ENCODE results near the gene AATK.
"Not testable (repeated sequence)": the region's sequence is repeated elsewhere in the genome, so short reads cannot be mapped to it uniquely, and the experiment has no call there.

AATK gene

GRCh38 chr17:81084680-81085419 is 81.2 kb downstream of the AATK start:
- H3K36me3 ChIP-seq (ENCODE audit: insufficient read depth, low read length): no peaks in the 10 kb centered on the region
- H3K9me3 ChIP-seq (ENCODE audit: control insufficient read depth, insufficient read depth, low read length): no peaks in the 10 kb centered on the region
- no peak overlapping the region for H3K9ac ChIP-seq (ENCODE audit: low read depth, low read length)
- H3K4me1 ChIP-seq (ENCODE audit: insufficient read depth, low read length): peaks cover 3% of the 10 kb centered on the region; the same call in 1 of the 2 replicates

- Histone ChIP-seq H3K9me3 (ENCODE audit: control insufficient read depth, insufficient read depth, low read length) (no peaks in the 10 kb centered on the region), H3K4me1 (ENCODE audit: insufficient read depth, low read length) (no peaks in the 10 kb centered on the region), H3K9ac (ENCODE audit: low read depth, low read length) (no peak overlapping the region), H3K36me3 (ENCODE audit: insufficient read depth, low read length) (no peaks in the 10 kb centered on the region)
Measured at GRCh38 chr17:81083125-81083765, 82.8 kb downstream of the AATK start.

- Histone ChIP-seq H3K36me3 (ENCODE audit: insufficient read depth, low read length) (no peaks in the 10 kb centered on the region), H3K9ac (ENCODE audit: low read depth, low read length) (no peak overlapping the region), H3K4me1 (ENCODE audit: insufficient read depth, low read length) (no peaks in the 10 kb centered on the region), H3K9me3 (ENCODE audit: control insufficient read depth, insufficient read depth, low read length) (no peaks in the 10 kb centered on the region)
Measured at GRCh38 chr17:81082177-81083073, 83.6 kb downstream of the AATK start.

DNA sequence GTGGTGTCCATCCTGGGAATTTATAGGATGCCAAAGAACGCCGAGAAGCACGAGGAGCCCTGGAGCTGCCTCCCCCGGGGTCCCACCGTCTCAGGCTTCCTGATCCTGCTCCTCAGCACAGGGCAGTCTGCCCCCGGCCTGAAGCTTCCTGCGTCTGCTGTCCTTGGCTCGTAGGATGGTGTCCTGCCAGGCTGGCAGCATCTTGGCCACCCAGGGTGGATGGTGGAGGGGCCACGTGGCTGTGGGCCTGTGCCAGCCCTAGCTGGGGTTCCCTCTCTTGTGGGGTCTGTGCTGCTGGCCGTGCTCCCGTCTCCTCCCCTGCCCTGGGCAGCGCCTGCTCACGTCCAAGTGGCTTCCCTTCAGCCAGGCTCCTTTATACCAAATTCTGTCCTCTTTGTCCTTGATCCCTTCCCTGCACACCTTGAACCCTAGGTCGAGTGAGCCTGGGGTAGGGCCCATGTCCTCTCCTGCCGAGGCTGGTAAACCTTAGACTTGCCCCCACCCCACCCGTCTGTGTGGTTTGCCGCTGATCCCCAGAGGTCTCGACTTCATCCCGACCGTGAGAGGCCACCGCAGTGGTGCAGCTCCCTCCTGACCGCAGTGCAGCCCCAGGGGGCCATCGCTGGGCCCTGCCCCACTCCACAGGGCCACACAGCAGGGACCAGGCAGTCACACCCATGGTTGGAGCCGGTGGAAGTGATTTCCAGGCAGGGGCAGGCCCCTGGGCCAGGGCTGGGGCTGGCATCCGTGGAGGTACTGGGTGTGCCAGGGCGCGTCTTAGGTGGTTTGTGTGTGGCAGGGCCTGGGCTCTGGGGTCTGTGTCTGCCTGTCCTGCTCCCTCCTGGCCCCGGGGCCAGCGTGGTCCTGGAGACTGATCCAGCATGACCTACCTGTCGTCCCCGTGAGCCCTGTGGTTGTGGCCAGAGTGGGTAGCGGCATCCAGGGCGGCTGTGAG is 84.5 kb downstream of the AATK start:
- no peaks in the 10 kb centered on the region for H3K9me3 ChIP-seq (ENCODE audit: control insufficient read depth, insufficient read depth, low read length)
- no peaks in the 10 kb centered on the region for H3K36me3 ChIP-seq (ENCODE audit: insufficient read depth, low read length)
- H3K4me1 ChIP-seq (ENCODE audit: insufficient read depth, low read length): no peaks in the 10 kb centered on the region
- H3K9ac ChIP-seq (ENCODE audit: low read depth, low read length): no peak overlapping the region

GRCh38 chr17:81080019-81080418 is 86.0 kb downstream of the AATK start:
- no peaks in the 10 kb centered on the region for H3K36me3 ChIP-seq (ENCODE audit: insufficient read depth, low read length)
- no peak overlapping the region for H3K9ac ChIP-seq (ENCODE audit: low read depth, low read length)
- H3K4me1 ChIP-seq (ENCODE audit: insufficient read depth, low read length): no peaks in the 10 kb centered on the region
- H3K9me3 ChIP-seq (ENCODE audit: control insufficient read depth, insufficient read depth, low read length): no peaks in the 10 kb centered on the region

GRCh38 chr17:81078026-81078913 is 87.8 kb downstream of the AATK start:
- H3K4me1 ChIP-seq (ENCODE audit: insufficient read depth, low read length); H3K9me3 ChIP-seq (ENCODE audit: control insufficient read depth, insufficient read depth, low read length); H3K9ac ChIP-seq (ENCODE audit: low read depth, low read length); H3K36me3 ChIP-seq (ENCODE audit: insufficient read depth, low read length): not testable (repeated sequence)

- 0 out of 2 replicates have a peak, but pooled peaks cover 3% of the 10 kb centered on the region for H3K4me1 ChIP-seq (ENCODE audit: insufficient read depth, low read length)
- no peaks in the 10 kb centered on the region for H3K9me3 ChIP-seq (ENCODE audit: control insufficient read depth, insufficient read depth, low read length)
Measured at GRCh38 chr17:81076141-81076679, 89.8 kb downstream of the AATK start.

GRCh38 chr17:81075307-81075706 is 90.7 kb downstream of the AATK start:
- Histone ChIP-seq H3K9ac (ENCODE audit: low read depth, low read length) (no peak overlapping the region), H3K9me3 (ENCODE audit: control insufficient read depth, insufficient read depth, low read length) (no peaks in the 10 kb centered on the region), H3K36me3 (ENCODE audit: insufficient read depth, low read length) (no peaks in the 10 kb centered on the region), H3K4me1 (ENCODE audit: insufficient read depth, low read length) (0 out of 2 replicates have a peak, but pooled peaks cover 3% of the 10 kb centered on the region)

More at GRCh38 chr17:81076141-81076679, 89.8 kb downstream of the AATK start:
- no peak overlapping the region for H3K9ac ChIP-seq (ENCODE audit: low read depth, low read length)
- H3K36me3 ChIP-seq (ENCODE audit: insufficient read depth, low read length): no peaks in the 10 kb centered on the region

DNA sequence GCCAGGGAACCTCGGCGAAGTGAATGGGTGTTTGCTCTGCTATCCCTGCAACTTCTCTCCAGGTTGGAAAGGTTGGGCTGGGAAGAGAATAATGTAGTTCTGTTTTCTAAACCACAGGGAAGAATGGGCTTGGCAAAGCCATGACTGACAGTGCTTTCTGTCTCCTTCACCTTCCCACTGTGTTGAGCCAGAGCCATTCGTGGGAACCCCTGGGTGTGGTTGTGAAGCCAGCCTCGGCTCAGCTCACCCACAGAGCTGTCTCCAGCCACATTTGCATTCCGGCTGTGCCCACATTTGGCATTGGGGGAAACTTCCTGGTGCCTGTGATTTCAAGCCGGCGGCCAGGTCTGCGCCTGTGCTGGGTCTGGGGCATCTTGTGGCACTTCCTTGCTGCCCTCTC is 91.1 kb downstream of the AATK start:
- Histone ChIP-seq H3K4me1 (ENCODE audit: insufficient read depth, low read length) (0 out of 2 replicates have a peak, but pooled peaks cover 3% of the 10 kb centered on the region), H3K36me3 (ENCODE audit: insufficient read depth, low read length) (no peaks in the 10 kb centered on the region)

DNA sequence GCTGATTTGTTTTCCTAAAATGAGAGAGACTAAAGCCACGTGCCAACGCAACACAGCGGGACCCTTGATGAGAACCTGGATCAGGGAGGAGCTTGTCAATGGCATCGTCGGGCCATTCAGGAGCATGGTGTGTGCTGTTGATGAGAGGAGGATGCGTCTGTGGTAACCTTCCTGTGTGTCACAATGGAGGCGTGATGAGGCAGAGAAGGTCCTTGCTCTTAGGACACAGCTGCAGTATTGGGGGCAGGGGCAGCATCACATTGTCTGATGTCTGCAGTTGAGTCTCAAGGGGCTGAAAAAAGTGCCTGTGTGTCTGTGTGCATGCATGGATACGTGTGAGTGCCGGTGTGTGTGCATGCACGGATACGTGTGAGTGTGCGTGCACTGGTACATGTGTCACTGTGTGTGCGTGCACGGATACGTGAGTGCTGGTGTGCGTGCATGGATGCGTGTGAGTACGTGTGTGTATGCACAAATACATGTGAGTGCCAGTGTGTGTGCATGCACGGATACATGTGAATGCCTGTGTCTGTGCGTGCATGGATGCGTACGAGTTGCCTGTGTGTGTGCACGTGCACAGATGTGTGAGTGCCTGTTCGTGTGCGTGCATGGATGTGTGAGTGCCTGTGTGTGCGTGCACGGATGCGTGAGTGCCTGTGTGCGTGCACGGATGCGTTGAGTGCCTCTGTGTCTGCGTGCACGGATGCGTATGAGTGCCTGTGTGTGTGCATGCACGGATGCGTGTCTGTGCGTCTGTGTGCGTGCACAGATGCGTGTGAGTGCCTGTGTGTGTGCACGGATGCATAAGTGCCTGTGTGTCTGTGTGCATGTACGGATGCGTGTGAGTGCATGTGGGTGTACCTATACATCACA is 91.8 kb downstream of the AATK start:
- Histone ChIP-seq H3K9me3 (ENCODE audit: control insufficient read depth, insufficient read depth, low read length) (no peaks in the 10 kb centered on the region), H3K36me3 (ENCODE audit: insufficient read depth, low read length) (no peaks in the 10 kb centered on the region), H3K4me1 (ENCODE audit: insufficient read depth, low read length) (0 out of 2 replicates have a peak, but pooled peaks cover 3% of the 10 kb centered on the region), H3K9ac (ENCODE audit: low read depth, low read length) (no peak overlapping the region)

More for the DNA sequence above, 91.1 kb downstream of the AATK start:
- Histone ChIP-seq H3K9me3 (ENCODE audit: control insufficient read depth, insufficient read depth, low read length) (no peaks in the 10 kb centered on the region), H3K9ac (ENCODE audit: low read depth, low read length) (no peak overlapping the region)

GRCh38 chr17:81071761-81072741 is 94.0 kb downstream of the AATK start:
- Histone ChIP-seq H3K9ac (ENCODE audit: low read depth, low read length) (no peak overlapping the region), H3K4me1 (ENCODE audit: insufficient read depth, low read length) (0 out of 2 replicates have a peak, but pooled peaks cover 3% of the 10 kb centered on the region), H3K36me3 (ENCODE audit: insufficient read depth, low read length) (no peaks in the 10 kb centered on the region)

More at GRCh38 chr17:81071761-81072741, 94.0 kb downstream of the AATK start:
- H3K9me3 ChIP-seq (ENCODE audit: control insufficient read depth, insufficient read depth, low read length): no peaks in the 10 kb centered on the region
